Sigmoid colon (tissue), 7 donors: ENCODE results near the gene NLRP7. TPM values are rescaled to one million over a fixed set of nuclear protein-coding genes. Genes with fewer than 3 reads are reported as not detected.
"Not testable (repeated sequence)": the region's sequence is repeated elsewhere in the genome, so short reads cannot be mapped to it uniquely, and the experiment has no call there.

Experiments used
- DNase-seq: peaks from one replicate; pipeline ENCODE4 v3.0.0-alpha.2; 2019
- H3K27ac ChIP-seq, 4 donors: fragments of 200-600 bp; sonication (generic); one replicate each; pipeline ENCODE4 v1.5.1; 2016 to 2019; ENCODE audit warnings: mild to moderate bottlenecking in 1 of 4
- H3K27me3 ChIP-seq, 3 donors: fragments of 200-600 bp; sonication (generic); one replicate each; pipeline ENCODE4 v1.5.1; 2019; ENCODE audit warnings: mild to moderate bottlenecking in 1 of 3
- H3K36me3 ChIP-seq, 4 donors: fragments of 200-600 bp; sonication (generic); one replicate each; pipeline ENCODE4 v1.5.1; 2016 to 2019
- H3K4me1 ChIP-seq, 4 donors: fragments of 200-600 bp; sonication (generic); one replicate each; pipeline ENCODE4 v1.5.1; 2017 to 2019
- H3K4me3 ChIP-seq, 4 donors: fragments of 200-600 bp; sonication (generic); one replicate each; pipeline ENCODE4 v1.5.1; 2017 to 2019; ENCODE audit warnings: mild to moderate bottlenecking in 2 of 4, moderate library complexity in 1 of 4
- H3K9me3 ChIP-seq, 4 donors: fragments of 200-600 bp in 3 of 4; sonication (generic) in 3 of 4; one replicate each; pipeline versions ENCODE4 v1.5.1 to v1.6.1; 2013 to 2019
- EP300 ChIP-seq, 4 donors: sonication (generic); formaldehyde crosslinking; IDR thresholded peaks; one replicate each; pipeline ENCODE4 v1.6.1; 2017; ENCODE audit warnings: antibody characterized with exemption in 4 of 4
- POLR2A ChIP-seq, 2 donors: fragments of 450-650 bp; IDR thresholded peaks; one replicate each; pipeline ENCODE4 v1.6.1; 2016; ENCODE audit warnings: antibody characterized with exemption in 2 of 2, mild to moderate bottlenecking in 2 of 2, moderate library complexity in 2 of 2
- POLR2AphosphoS5 ChIP-seq, 4 donors: sonication (generic); formaldehyde crosslinking; IDR thresholded peaks; one replicate each; pipeline ENCODE4 v1.6.1; 2017; ENCODE audit warnings: antibody characterized with exemption in 4 of 4
- WGBS, 2 donors: extraction: QIAGEN DNeasy Blood & Tissue Kit; methylation state at CpG; one replicate each; pipeline ENCODE4 v1.1.7; 2013; 5-methylcytosine and 5-hydroxymethylcytosine counted together
- intact Hi-C: fragments of 100-400 bp; cut with DNase I; formaldehyde crosslinking; loops from one replicate; pipeline ENCODE4 v1.15.1; 2023
- polyA plus RNA-seq, 3 donors: library from polyadenylated mRNA; stranded (reverse); fragments of 200-250 nt; gene quantifications; one replicate each; pipeline ENCODE4 v1.2.3, GENCODE V29; 2013
- total RNA-seq, 4 donors: library from RNA; depleted of rRNA; stranded (reverse); fragments of >200 nt; gene quantifications; one replicate each; pipeline ENCODE4 v1.1.0, GENCODE V29; 2016
- TF ChIP-seq, protein P1 (sequence below), 4 experiments: fragments of 450-650 bp in 3 of 4; fragments of 200-600 bp in 1 of 4; IDR thresholded peaks; one replicate each; pipeline ENCODE4 v1.5.1; 2016 to 2019; ENCODE audit warnings: antibody characterized with exemption in 4 of 4, mild to moderate bottlenecking in 3 of 4, moderate library complexity in 2 of 4
- donor health status: healthy with polysubstance abuse.
- donor health status: Bipolar disorder and iron deficiency.
- donor health status: healthy.

NLRP7 gene
- total and polyA plus RNA-seq, 7 donors = 0.07 TPM; not detected in 6

DNA sequence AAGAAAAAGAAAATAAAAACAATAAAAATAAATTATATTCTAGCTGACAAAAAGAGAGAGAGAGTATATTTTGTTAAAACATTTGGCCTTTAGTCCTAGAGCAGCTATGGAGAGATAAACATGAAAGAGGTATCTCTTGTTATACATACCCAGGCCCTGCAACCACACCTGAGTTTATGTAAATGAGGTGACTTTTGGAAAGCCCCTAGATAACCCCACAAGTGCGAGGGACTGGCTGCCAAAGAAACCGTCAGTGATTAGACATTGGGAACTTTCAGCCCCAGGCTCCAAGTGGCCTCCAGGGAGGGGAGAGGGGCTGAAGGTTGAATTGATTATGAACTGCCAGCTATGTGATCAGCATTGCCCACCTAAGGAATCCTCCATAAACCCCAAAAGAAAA lies 2.1 kb upstream of the NLRP7 start:
- intact Hi-C loops = no loop called here
- H3K4me3 ChIP-seq = no peak overlapping the region
- no peaks in the 10 kb centered on the region for H3K36me3 ChIP-seq
- 36 to 58% methylated on average over 2 of the region's 2 CpGs for WGBS, 2 donors
- no peaks in the 10 kb centered on the region for H3K4me1 ChIP-seq
- H3K9me3 ChIP-seq = no peaks in the 10 kb centered on the region
- no peak for DNase-seq
- TF ChIP-seq, protein P1, sequence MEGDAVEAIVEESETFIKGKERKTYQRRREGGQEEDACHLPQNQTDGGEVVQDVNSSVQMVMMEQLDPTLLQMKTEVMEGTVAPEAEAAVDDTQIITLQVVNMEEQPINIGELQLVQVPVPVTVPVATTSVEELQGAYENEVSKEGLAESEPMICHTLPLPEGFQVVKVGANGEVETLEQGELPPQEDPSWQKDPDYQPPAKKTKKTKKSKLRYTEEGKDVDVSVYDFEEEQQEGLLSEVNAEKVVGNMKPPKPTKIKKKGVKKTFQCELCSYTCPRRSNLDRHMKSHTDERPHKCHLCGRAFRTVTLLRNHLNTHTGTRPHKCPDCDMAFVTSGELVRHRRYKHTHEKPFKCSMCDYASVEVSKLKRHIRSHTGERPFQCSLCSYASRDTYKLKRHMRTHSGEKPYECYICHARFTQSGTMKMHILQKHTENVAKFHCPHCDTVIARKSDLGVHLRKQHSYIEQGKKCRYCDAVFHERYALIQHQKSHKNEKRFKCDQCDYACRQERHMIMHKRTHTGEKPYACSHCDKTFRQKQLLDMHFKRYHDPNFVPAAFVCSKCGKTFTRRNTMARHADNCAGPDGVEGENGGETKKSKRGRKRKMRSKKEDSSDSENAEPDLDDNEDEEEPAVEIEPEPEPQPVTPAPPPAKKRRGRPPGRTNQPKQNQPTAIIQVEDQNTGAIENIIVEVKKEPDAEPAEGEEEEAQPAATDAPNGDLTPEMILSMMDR (IDR thresholded peaks at IDR 0.05) = no peak
- TF ChIP-seq POLR2A (IDR thresholded peaks at IDR 0.05) (no peak), EP300 (IDR thresholded peaks at IDR 0.05) (no peak), POLR2AphosphoS5 (IDR thresholded peaks at IDR 0.05) (no peak)
- H3K27me3 ChIP-seq = no peaks in the 10 kb centered on the region
- no peak overlapping the region for H3K27ac ChIP-seq

DNA sequence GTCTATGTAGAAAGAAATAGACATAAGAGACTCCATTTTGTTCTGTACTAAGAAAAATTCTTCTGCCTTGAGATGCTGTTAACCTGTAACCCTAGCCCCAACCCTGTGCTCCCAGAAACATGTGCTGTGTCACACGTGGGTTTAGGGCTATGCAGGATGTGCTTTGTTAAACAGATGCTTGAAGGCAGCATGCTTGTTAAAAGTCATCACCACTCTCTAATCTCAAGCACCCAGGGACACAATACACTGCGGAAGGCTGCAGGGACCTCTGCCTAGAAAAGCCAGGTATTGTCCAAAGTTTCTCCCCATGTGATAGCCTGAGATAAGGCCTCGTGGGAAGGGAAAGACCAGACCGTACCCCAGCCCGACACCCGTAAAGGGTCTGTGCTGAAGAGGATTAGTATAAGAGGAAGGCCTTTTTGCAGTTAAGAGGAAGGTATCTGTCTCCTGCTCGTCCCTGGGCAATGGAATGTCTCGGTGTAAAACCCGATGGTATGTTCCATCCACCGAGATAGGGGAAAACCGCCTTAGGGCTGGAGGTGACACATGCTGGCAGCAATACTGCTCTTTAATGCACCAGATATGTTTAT lies 3.5 kb downstream of the NLRP7 start:
- intact Hi-C loops, H3K9me3 ChIP-seq, H3K27me3 ChIP-seq, H3K36me3 ChIP-seq, H3K4me3 ChIP-seq, DNase-seq, H3K4me1 ChIP-seq, H3K27ac ChIP-seq: not testable (repeated sequence)
- 60 to 61% methylated on average over 11 of the region's 11 CpGs for WGBS, 2 donors

DNA sequence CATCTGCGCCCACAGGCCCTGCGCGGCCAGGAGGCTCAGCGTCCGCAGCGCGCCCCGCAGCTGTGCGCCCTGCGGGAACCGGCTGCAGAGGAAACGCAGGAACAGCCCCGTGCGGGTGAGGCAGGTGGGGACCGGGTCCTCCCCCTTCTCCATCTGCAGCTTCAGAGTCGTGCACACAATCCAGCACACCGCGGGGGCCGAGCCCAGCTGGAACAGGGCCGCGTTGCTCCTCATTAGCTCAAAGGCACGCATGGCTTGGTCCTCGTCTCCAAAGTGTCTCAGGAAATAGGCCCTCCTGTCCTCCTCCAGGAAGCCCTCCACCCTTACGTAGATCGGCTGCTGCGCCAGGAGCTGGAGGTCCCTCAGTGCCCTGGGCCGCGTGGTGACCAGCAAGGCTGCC lies 7.8 kb downstream of the NLRP7 start:
- H3K27ac ChIP-seq, H3K4me1 ChIP-seq, intact Hi-C loops, DNase-seq, H3K4me3 ChIP-seq, H3K9me3 ChIP-seq, H3K36me3 ChIP-seq: not testable (repeated sequence)
- H3K27me3 ChIP-seq = peaks cover 0 to 12% (median 0%) of the 10 kb centered on the region in 3 donors
- 77 to 79% methylated on average over 19 to 21 of the region's 28 CpGs for WGBS, 2 donors

- intact Hi-C loops = no loop called here
- peaks cover 0 to 15% (median 0%) of the 10 kb centered on the region in 3 donors for H3K27me3 ChIP-seq
- H3K27ac ChIP-seq = no peak overlapping the region
- no peaks in the 10 kb centered on the region for H3K36me3 ChIP-seq
- DNase-seq = no peak
- WGBS, 2 donors = 72 to 78% methylated on average over 11 of the region's 11 CpGs
- TF ChIP-seq POLR2AphosphoS5 (IDR thresholded peaks at IDR 0.05) (no peak), EP300 (IDR thresholded peaks at IDR 0.05) (no peak), POLR2A (IDR thresholded peaks at IDR 0.05) (no peak)
- TF ChIP-seq, protein P1 (IDR thresholded peaks at IDR 0.05) = no peak
- H3K9me3 ChIP-seq = no peaks in the 10 kb centered on the region
- H3K4me3 ChIP-seq = no peak overlapping the region
- no peaks in the 10 kb centered on the region for H3K4me1 ChIP-seq
Measured at GRCh38 chr19:54938906-54939305, 8.4 kb downstream of the NLRP7 start.

DNA sequence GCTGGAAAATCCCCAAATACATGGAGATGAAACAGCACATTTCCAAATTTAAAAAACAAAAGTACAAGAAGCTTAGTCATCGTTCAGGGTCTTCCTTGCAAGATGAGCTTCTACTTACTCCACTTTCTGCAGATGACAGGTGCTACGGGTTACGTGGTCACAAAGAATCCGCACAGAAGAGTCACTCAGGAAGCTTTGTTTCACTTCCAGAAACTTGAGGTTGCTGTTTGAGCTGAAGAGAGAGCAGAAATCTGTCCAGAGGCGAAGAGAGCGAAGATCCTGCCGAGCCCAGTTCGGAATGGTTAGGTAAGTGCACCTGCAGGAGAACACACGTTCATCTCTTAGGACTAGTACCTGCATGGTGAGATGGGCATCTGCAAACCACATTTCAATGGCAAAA lies 9.4 kb downstream of the NLRP7 start:
- TF ChIP-seq, protein P1 (IDR thresholded peaks at IDR 0.05) = no peak
- Histone ChIP-seq H3K4me1 (no peaks in the 10 kb centered on the region), H3K27ac (no peak overlapping the region), H3K4me3 (no peak overlapping the region), H3K27me3 (peaks cover 0 to 15% (median 0%) of the 10 kb centered on the region in 3 donors), H3K36me3 (no peaks in the 10 kb centered on the region), H3K9me3 (no peaks in the 10 kb centered on the region)
- intact Hi-C loops = no loop called here
- DNase-seq = no peak
- 49 to 77% methylated on average over 9 of the region's 9 CpGs for WGBS, 2 donors

- Histone ChIP-seq H3K4me1 (no peaks in the 10 kb centered on the region), H3K27me3 (no peaks in the 10 kb centered on the region), H3K36me3 (no peaks in the 10 kb centered on the region), H3K9me3 (peaks cover 0 to 11% (median 4%) of the 10 kb centered on the region in 4 donors), H3K27ac (no peak overlapping the region), H3K4me3 (no peak overlapping the region)
- no peak for DNase-seq
- 95 to 97% methylated on average over 2 of the region's 2 CpGs for WGBS, 2 donors
- intact Hi-C loops = no loop called here
- no peak for TF ChIP-seq POLR2A (IDR thresholded peaks at IDR 0.05)
- TF ChIP-seq EP300 (IDR thresholded peaks at IDR 0.05) = no peak
- TF ChIP-seq, protein P1 (IDR thresholded peaks at IDR 0.05) = no peak
- TF ChIP-seq POLR2AphosphoS5 (IDR thresholded peaks at IDR 0.05) = no peak
Measured at GRCh38 chr19:54928299-54928698, 19.0 kb downstream of the NLRP7 start.
